ENCODE data around the gene CHEK2.

DNA sequence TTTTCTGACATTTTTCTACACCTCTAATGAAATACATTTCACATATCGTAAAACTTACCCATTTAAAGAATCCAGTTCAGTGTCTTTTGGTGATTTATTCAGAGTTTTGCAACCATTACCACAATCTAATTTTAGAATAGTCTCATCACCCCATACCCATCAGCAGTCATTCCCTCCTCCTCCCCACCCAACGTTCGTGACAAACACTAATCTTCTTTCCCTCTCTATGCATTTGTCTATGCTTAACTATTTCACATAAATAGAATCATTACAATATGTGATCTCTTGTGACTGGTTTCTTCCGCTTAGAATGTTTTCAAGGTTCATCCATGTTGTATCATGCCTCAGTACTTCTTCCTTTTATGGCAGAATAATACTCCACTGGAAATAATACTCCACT lies 71.5 kb downstream of the CHEK2 start:
- TF ChIP-seq CTCF (IDR thresholded peaks at IDR 0.05; ENCODE audit: low read length), result no peak
- TF ChIP-seq EZH2 (optimal IDR thresholded peaks at IDR 0.05; ENCODE audit: low read depth, low read length), result no peak
